ENCODE results near the gene PDE11A.

PDE11A gene

DNA sequence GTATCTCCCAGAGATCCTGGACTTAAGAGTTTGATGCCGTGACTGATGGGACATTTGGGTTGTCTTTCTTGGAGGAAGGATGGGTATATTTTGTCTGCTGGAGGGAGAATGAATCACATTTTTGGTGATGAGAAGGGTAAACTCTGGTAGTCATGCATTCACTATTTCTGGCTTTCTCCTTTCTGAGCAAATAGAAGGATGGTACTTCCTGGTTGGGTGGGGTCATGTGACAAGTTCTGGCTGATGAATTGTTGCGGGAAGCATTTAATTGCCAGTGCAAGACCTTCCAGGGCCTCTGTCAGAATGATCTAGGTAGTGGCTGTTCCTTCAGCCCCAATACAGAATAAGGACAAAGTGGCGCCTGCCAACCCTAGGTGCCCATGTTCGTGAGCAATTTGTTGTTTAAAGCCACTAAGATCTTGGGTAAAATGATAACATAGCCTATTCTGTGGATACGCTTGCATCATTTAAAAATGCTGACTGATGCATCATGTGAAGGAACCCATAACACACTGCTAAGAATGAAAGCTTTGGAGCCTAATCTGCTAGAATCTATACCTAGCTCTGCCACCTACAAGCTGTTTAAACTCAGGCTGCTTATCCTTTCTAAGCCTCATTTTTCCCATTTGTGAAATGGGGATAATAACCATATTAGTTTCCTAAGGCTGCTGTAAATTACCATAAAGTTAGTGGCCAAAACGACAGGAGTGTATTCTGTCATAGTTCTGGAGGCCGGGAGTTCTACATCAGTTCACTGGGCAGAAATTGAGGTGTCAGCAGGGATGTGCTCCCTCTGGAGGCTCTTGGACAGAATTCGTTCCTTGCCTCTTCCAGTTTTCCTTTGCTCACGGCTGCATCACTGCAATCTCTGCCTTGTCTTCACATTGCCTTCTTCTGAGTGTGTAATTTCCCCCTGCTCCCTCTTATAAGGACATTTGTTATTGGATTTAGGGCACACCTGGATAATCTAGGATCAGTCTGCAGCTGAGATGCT, 398.7 kb downstream of the PDE11A start:
- no peak for TF ChIP-seq SIN3A (IDR thresholded peaks at IDR 0.05; ENCODE audit: borderline replicate concordance, insufficient read depth, low read length)
- no peak for TF ChIP-seq FOXP2 (optimal IDR thresholded peaks at IDR 0.05; ENCODE audit: borderline replicate concordance, extremely low read depth, extremely low read length, insufficient read depth)
- TF ChIP-seq POLR2AphosphoS5 (IDR thresholded peaks at IDR 0.05; ENCODE audit: low read depth, low read length), result no peak
- no peak for TF ChIP-seq TAF1 (IDR thresholded peaks at IDR 0.05; ENCODE audit: borderline replicate concordance, insufficient read depth, low read length)
- TF ChIP-seq REST (IDR thresholded peaks at IDR 0.05; ENCODE audit: insufficient read depth in 1 of 2, low read depth in 2 of 2, low read length in 2 of 2), result no peak

DNA sequence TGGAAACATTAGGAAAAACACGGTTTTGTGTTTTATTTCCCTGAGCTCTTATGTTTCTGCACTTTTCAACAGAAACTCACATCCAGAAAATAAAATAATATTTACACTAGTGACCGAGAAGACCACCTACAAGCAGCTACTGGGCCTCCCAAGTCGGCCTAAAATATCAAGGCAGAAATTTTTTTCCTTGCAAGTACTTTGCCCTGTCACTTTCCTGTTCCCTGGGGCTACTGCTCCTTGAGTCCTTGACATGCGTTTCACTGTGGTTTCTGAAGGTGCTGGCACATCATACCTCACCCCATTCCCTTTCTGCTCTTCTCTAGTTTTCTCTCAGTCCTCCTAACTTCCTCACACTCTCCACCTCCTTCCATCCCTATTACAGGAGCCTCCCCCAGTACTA, 400.9 kb downstream of the PDE11A start:
- TF ChIP-seq POLR2AphosphoS5 (IDR thresholded peaks at IDR 0.05; ENCODE audit: low read depth, low read length) (no peak), TAF1 (IDR thresholded peaks at IDR 0.05; ENCODE audit: borderline replicate concordance, insufficient read depth, low read length) (no peak), FOXP2 (optimal IDR thresholded peaks at IDR 0.05; ENCODE audit: borderline replicate concordance, extremely low read depth, extremely low read length, insufficient read depth) (no peak), REST (IDR thresholded peaks at IDR 0.05; ENCODE audit: insufficient read depth in 1 of 2, low read depth in 2 of 2, low read length in 2 of 2) (no peak), SIN3A (IDR thresholded peaks at IDR 0.05; ENCODE audit: borderline replicate concordance, insufficient read depth, low read length) (no peak)

GRCh38 chr2:177670791-177671535, 401.6 kb downstream of the PDE11A start:
- TF ChIP-seq FOXP2 (optimal IDR thresholded peaks at IDR 0.05; ENCODE audit: borderline replicate concordance, extremely low read depth, extremely low read length, insufficient read depth), result no peak
- TF ChIP-seq TAF1 (IDR thresholded peaks at IDR 0.05; ENCODE audit: borderline replicate concordance, insufficient read depth, low read length), result no peak
- no peak for TF ChIP-seq SIN3A (IDR thresholded peaks at IDR 0.05; ENCODE audit: borderline replicate concordance, insufficient read depth, low read length)
- no peak for TF ChIP-seq REST (IDR thresholded peaks at IDR 0.05; ENCODE audit: insufficient read depth in 1 of 2, low read depth in 2 of 2, low read length in 2 of 2)
- no peak for TF ChIP-seq POLR2AphosphoS5 (IDR thresholded peaks at IDR 0.05; ENCODE audit: low read depth, low read length)

DNA sequence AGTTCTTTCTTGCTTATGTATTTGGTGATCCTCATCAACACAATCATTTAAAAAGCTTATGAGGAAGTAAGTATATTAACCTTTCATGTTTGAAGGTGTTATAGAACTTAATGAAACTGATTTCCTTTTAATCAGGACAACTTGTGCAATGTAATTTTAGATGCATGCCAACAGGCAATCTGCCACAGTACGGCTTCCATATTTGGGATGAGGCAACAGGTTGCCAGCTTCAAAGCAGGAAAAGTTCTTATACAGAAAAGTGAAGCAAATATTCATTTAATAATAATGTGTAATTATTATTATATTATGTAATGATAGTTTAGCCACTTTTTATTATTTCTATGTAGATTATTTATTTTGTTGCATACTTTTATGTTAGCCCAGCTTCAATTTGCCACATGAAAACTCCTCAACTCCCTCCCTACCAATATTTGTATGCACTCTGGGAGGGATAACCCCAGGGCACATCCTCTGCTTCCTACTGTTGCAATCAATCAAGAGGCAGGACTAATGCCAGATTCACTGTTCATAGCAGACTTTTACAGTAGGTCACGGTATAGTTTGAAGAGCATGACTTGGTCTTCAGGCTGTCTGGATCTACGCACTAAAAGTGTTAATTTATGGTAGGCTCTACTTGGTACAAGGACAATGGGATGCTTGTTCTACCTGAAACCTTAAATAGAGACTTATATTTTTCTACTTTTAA, 402.8 kb downstream of the PDE11A start:
- TF ChIP-seq REST (IDR thresholded peaks at IDR 0.05; ENCODE audit: insufficient read depth in 1 of 2, low read depth in 2 of 2, low read length in 2 of 2), result no peak
- TF ChIP-seq SIN3A (IDR thresholded peaks at IDR 0.05; ENCODE audit: borderline replicate concordance, insufficient read depth, low read length), result no peak
- TF ChIP-seq FOXP2 (optimal IDR thresholded peaks at IDR 0.05; ENCODE audit: borderline replicate concordance, extremely low read depth, extremely low read length, insufficient read depth), result no peak
- no peak for TF ChIP-seq TAF1 (IDR thresholded peaks at IDR 0.05; ENCODE audit: borderline replicate concordance, insufficient read depth, low read length)
- TF ChIP-seq POLR2AphosphoS5 (IDR thresholded peaks at IDR 0.05; ENCODE audit: low read depth, low read length), result no peak
